D721Med (cell line): Measurements from ENCODE around the gene OR5B3.

Source experiments
- DNase-seq: peaks from one replicate; pipeline ENCODE4 v3.0.0; 2011; ENCODE audit warnings: low spot score; ENCODE audit not compliant: insufficient read length
- FAIRE-seq: peaks from 2 replicates; lab custom pipeline; 2011; peaks lifted over from hg19 to GRCh38; lab: Jason Lieb, UNC
- TF ChIP-seq, protein P1 (sequence below): IDR thresholded peaks from 2 replicates; pipeline ENCODE4 v1.5.1; 2012; ENCODE audit warnings: mild to moderate bottlenecking, control low read depth; ENCODE audit not compliant: insufficient read depth; ENCODE audit errors: missing control alignments

The OR5B3 gene

DNA sequence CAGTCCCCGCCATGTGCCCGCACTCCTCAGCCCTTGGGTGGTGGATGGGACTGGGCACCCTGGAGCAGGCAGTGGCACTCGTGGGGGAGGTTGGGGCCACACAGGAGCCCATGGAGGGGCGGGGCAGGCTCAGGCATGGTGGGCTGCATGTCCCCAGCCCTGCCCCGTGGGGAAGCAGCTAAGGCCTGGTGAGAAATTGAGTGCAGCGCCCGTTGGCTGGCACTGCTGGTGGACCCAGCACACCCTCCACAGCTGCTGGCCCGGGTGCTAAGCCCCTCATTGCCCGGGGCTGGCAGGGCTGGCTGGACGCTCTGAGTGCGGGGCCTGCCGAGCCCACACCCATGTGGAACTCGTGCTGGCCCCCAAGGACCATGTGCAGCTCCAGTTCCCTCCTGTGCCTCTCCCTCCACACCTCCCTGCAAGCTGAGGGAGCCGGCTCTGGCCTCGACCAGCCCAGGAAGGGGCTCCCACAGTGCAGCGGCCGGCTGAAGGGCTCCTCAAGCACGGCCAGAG, 16.1 kb downstream of the OR5B3 start:
- TF ChIP-seq, protein P1, sequence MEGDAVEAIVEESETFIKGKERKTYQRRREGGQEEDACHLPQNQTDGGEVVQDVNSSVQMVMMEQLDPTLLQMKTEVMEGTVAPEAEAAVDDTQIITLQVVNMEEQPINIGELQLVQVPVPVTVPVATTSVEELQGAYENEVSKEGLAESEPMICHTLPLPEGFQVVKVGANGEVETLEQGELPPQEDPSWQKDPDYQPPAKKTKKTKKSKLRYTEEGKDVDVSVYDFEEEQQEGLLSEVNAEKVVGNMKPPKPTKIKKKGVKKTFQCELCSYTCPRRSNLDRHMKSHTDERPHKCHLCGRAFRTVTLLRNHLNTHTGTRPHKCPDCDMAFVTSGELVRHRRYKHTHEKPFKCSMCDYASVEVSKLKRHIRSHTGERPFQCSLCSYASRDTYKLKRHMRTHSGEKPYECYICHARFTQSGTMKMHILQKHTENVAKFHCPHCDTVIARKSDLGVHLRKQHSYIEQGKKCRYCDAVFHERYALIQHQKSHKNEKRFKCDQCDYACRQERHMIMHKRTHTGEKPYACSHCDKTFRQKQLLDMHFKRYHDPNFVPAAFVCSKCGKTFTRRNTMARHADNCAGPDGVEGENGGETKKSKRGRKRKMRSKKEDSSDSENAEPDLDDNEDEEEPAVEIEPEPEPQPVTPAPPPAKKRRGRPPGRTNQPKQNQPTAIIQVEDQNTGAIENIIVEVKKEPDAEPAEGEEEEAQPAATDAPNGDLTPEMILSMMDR: no peak
- no peak for DNase-seq
- no peak for FAIRE-seq

DNA sequence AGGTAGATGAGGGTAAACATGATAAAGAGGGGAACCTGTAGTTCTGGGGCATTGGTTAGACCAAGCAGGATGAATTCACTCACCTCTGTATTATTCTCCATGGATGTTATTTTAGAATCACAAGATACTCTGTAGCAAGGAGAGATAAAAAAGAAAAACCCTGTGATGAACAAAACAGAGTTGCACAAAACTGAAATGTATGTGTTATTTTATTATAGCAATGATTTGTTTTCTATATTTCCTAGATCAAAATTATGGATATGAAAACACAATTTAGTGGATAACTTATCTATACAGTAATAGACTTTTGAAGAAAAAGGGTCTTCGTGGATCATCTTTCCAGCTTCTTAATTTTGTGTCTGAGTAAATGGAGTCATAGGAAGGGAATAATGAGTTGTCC, 47.7 kb downstream of the OR5B3 start, which contains the start of gene OR5B17:
Gene OR5B17 (minus strand): TSS at position 101 of the 400 bp plus-strand sequence. CDS start 0 bp downstream, at position 101.
- TF ChIP-seq, protein P1: no peak
- FAIRE-seq: no peak

DNA sequence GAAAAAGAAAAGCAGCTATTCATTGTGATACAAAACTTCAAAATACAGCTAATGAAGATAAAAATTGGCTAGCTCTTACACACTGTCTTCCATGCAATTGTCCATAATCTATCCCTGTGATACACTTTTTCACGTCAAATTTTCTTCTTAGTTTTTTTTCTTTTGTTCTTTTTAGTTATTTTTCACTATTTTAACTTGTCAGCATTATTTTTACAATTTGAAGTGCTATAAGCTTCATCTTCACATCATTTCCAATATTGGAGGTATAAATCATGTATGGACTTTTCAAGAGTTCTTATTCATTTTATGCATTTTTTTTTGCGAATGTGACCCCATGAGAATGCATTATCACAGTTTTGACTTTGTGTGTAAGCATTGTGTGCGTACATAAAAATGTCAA, 51.9 kb downstream of the OR5B3 start:
- DNase-seq (no peak), FAIRE-seq (no peak)
- TF ChIP-seq, protein P1: no peak

More for the DNA sequence above, 47.7 kb downstream of the OR5B3 start, which contains the start of gene OR5B17:
- DNase-seq: no peak
